GM12892 (cell line): ENCODE data around the gene CD28.

Experiments used
- POLR2A ChIP-seq: IDR thresholded peaks from 2 replicates; pipeline ENCODE4 v1.6.1; 2011; ENCODE audit warnings: low read depth, low read length, control low read depth
- POLR2AphosphoS5 ChIP-seq: IDR thresholded peaks from 2 replicates; pipeline ENCODE4 v1.6.1; 2011; ENCODE audit warnings: low read depth, low read length, control low read depth

- no peak for TF ChIP-seq POLR2AphosphoS5
- TF ChIP-seq POLR2A = no peak
These were observed 81.5 kb downstream of the CD28 start for GRCh38 chr2:203787979-203788378.
